IMR-90 (cell line): ENCODE results near the gene DYSF. TPM values are rescaled to one million over a fixed set of nuclear protein-coding genes. Genes with fewer than 3 reads are reported as not detected.

ENCODE experiments used
- ATAC-seq: fragments of 200-7000 bp; cut with Tn5 transposase; 2 replicates; pipeline ENCODE4 v1.9.1; 2020; ENCODE audit warnings: low read depth, mild to moderate bottlenecking, moderate library complexity
- BruUV-seq: library from RNA; stranded (reverse); fragments of 400-500 nt; replicated peaks from 2 replicates; lab custom pipeline; 2021; lab: Mats Ljungman, UMichigan
- CTCF ChIA-PET: fragments of 300-600 bp; formaldehyde crosslinking; extraction: SDS; loops from one replicate; lab custom pipeline; 2021; ENCODE audit warnings: antibody characterized with exemption; lab: Yijun Ruan, JAX
- POLR2A ChIA-PET: fragments of 300-600 bp; sonication (Branson Sonifier 250); formaldehyde crosslinking; loops from one replicate; lab custom pipeline; 2022; ENCODE audit warnings: antibody characterized with exemption; ENCODE audit not compliant: unreplicated experiment; lab: Charles Lee
- DNase-seq: peaks from one replicate; pipeline ENCODE4 v3.0.0; 2013
- H2AFZ ChIP-seq: replicated peaks from 2 replicates; pipeline ENCODE3; 2013; ENCODE audit warnings: low read length, mild to moderate bottlenecking; ENCODE audit not compliant: poor library complexity
- H2AK5ac ChIP-seq: 2 replicates; pipeline ENCODE4 v1.6.1; 2013; ENCODE audit warnings: low read depth, low read length, inconsistent platforms
- H2AK9ac ChIP-seq: replicated peaks from 2 replicates; pipeline ENCODE3; 2013; ENCODE audit warnings: mild to moderate bottlenecking, low read depth, low read length, moderate library complexity; ENCODE audit not compliant: poor library complexity
- H2BK120ac ChIP-seq: 2 replicates; pipeline ENCODE4 v1.6.1; 2013; ENCODE audit warnings: low read depth, low read length, inconsistent platforms
- H2BK15ac ChIP-seq: 3 replicates; pipeline ENCODE4 v1.6.1; 2013; ENCODE audit warnings: low read depth, low read length, inconsistent platforms
- H2BK20ac ChIP-seq: 2 replicates; pipeline ENCODE4 v1.6.1; 2013; ENCODE audit warnings: low read depth, mild to moderate bottlenecking, inconsistent platforms, low read length, moderate library complexity
- H2BK5ac ChIP-seq: 2 replicates; pipeline ENCODE4 v1.6.1; 2013; ENCODE audit warnings: mild to moderate bottlenecking, low read depth, low read length, inconsistent platforms; ENCODE audit not compliant: poor library complexity, severe bottlenecking
- H3K14ac ChIP-seq: replicated peaks from 2 replicates; pipeline ENCODE4 v1.6.1; 2013; ENCODE audit warnings: low read depth, low read length, inconsistent platforms
- H3K18ac ChIP-seq: 2 replicates; pipeline ENCODE4 v1.6.1; 2013; ENCODE audit warnings: low read depth, low read length, control low read depth
- H3K23ac ChIP-seq: 2 replicates; pipeline ENCODE4 v1.6.1; 2013; ENCODE audit warnings: low read depth, low read length, inconsistent platforms
- H3K27ac ChIP-seq: 2 replicates; pipeline ENCODE4 v1.5.1; 2013; ENCODE audit warnings: mild to moderate bottlenecking, control low read depth, low read length; ENCODE audit not compliant: insufficient read depth
- H3K27me3 ChIP-seq: 2 replicates; pipeline ENCODE4 v1.6.1; 2013; ENCODE audit warnings: low read length; ENCODE audit not compliant: control insufficient read depth, insufficient read depth
- H3K36me3 ChIP-seq: 2 replicates; pipeline ENCODE4 v1.6.1; 2013; ENCODE audit warnings: low read length, mixed read lengths; ENCODE audit not compliant: control insufficient read depth, insufficient read depth
- H3K4ac ChIP-seq: 2 replicates; pipeline ENCODE4 v1.6.1; 2013; ENCODE audit warnings: low read depth, low read length, inconsistent platforms
- H3K4me1 ChIP-seq: 2 replicates; pipeline ENCODE4 v1.6.1; 2013; ENCODE audit warnings: low read length, mixed read lengths; ENCODE audit not compliant: control insufficient read depth, insufficient read depth
- H3K4me2 ChIP-seq: 2 replicates; pipeline ENCODE4 v1.6.1; 2013; ENCODE audit warnings: low read depth, mild to moderate bottlenecking, control low read depth, low read length, moderate library complexity
- H3K4me3 ChIP-seq: 2 replicates; pipeline ENCODE4 v1.5.1; 2013; ENCODE audit warnings: low read depth, mild to moderate bottlenecking, control low read depth, low read length, moderate library complexity; ENCODE audit not compliant: insufficient read depth
- H3K56ac ChIP-seq: 2 replicates; pipeline ENCODE4 v1.6.1; 2013; ENCODE audit warnings: low read length, inconsistent platforms; ENCODE audit not compliant: insufficient read depth; ENCODE audit errors: extremely low read depth
- H3K79me1 ChIP-seq, 2 experiments: 2 replicates each; pipeline ENCODE4 v1.6.1; 2013; ENCODE audit warnings: low read length in 2 of 2, inconsistent platforms in 1 of 2, low read depth in 1 of 2
- H3K9ac ChIP-seq: 2 replicates; pipeline ENCODE4 v1.6.1; 2013; ENCODE audit warnings: low read depth, low read length, control low read depth
- H3K9me1 ChIP-seq: 2 replicates; pipeline ENCODE4 v1.6.1; 2013; ENCODE audit warnings: low read length, inconsistent platforms; ENCODE audit not compliant: insufficient read depth
- H3K9me3 ChIP-seq: 2 replicates; pipeline ENCODE4 v1.6.1; 2013; ENCODE audit warnings: low read length; ENCODE audit not compliant: control insufficient read depth, insufficient read depth
- H4K20me1 ChIP-seq: 2 replicates; pipeline ENCODE4 v1.6.1; 2013; ENCODE audit warnings: low read length, inconsistent platforms; ENCODE audit not compliant: insufficient read depth
- H4K5ac ChIP-seq: 2 replicates; pipeline ENCODE4 v1.6.1; 2013; ENCODE audit warnings: mild to moderate bottlenecking, low read depth, low read length, control low read depth
- H4K8ac ChIP-seq, 2 experiments: 2 replicates each; pipeline ENCODE4 v1.6.1; 2013; ENCODE audit warnings: low read depth in 2 of 2, low read length in 2 of 2, control low read depth in 1 of 2, inconsistent platforms in 1 of 2
- H4K91ac ChIP-seq: 2 replicates; pipeline ENCODE4 v1.6.1; 2013; ENCODE audit warnings: low read depth, low read length, inconsistent platforms; ENCODE audit not compliant: insufficient read depth
- BHLHE40 ChIP-seq: fragments of 150-350 bp; IDR thresholded peaks from 2 replicates; pipeline ENCODE4 v1.6.1; 2016; ENCODE audit warnings: mild to moderate bottlenecking, low read depth, low read length
- CEBPB ChIP-seq: IDR thresholded peaks from 2 replicates; pipeline ENCODE4 v1.6.1; 2012; ENCODE audit warnings: low read depth, low read length, improper control_type of control experiment
- CHD1 ChIP-seq: IDR thresholded peaks from 2 replicates; pipeline ENCODE4 v1.6.1; 2012; ENCODE audit warnings: low read depth, low read length, improper control_type of control experiment
- CTCF ChIP-seq: conservative IDR thresholded peaks from 2 replicates; pipeline ENCODE4 v1.5.1; 2012; ENCODE audit warnings: mild to moderate bottlenecking, low read depth, low read length, improper control_type of control experiment
- ELK1 ChIP-seq: fragments of 150-350 bp; IDR thresholded peaks from 2 replicates; pipeline ENCODE4 v1.6.1; 2016; ENCODE audit warnings: low read depth, mild to moderate bottlenecking, low read length, moderate library complexity, borderline replicate concordance
- FOS ChIP-seq: fragments of 150-350 bp; IDR thresholded peaks from 2 replicates; pipeline ENCODE4 v1.6.1; 2016; ENCODE audit warnings: low read depth, low read length
- MAFK ChIP-seq: IDR thresholded peaks from 2 replicates; pipeline ENCODE4 v1.6.1; 2012; ENCODE audit warnings: low read depth, low read length, improper control_type of control experiment
- MAZ ChIP-seq: IDR thresholded peaks from 2 replicates; pipeline ENCODE4 v1.6.1; 2012; ENCODE audit warnings: low read depth, mild to moderate bottlenecking, low read length, improper control_type of control experiment, moderate library complexity, borderline replicate concordance
- MXI1 ChIP-seq: IDR thresholded peaks from 2 replicates; pipeline ENCODE4 v1.6.1; 2012; ENCODE audit warnings: low read depth, mild to moderate bottlenecking, low read length, moderate library complexity, borderline replicate concordance
- NFE2L2 ChIP-seq: fragments of 150-350 bp; IDR thresholded peaks from 2 replicates; pipeline ENCODE4 v1.6.1; 2016; ENCODE audit warnings: low read depth, mild to moderate bottlenecking, low read length
- POLR2A ChIP-seq: IDR thresholded peaks from 2 replicates; pipeline ENCODE4 v1.6.1; 2012; ENCODE audit warnings: mild to moderate bottlenecking, low read depth, low read length
- RAD21 ChIP-seq: IDR thresholded peaks from 2 replicates; pipeline ENCODE4 v1.6.1; 2012; ENCODE audit warnings: low read length, improper control_type of control experiment
- RCOR1 ChIP-seq: IDR thresholded peaks from 2 replicates; pipeline ENCODE4 v1.6.1; 2012; ENCODE audit warnings: mild to moderate bottlenecking, low read length, improper control_type of control experiment; ENCODE audit not compliant: insufficient replicate concordance
- RFX5 ChIP-seq: IDR thresholded peaks from 2 replicates; pipeline ENCODE4 v1.8.0; 2012; ENCODE audit warnings: low read depth, mild to moderate bottlenecking, low read length, moderate library complexity
- SMC3 ChIP-seq: fragments of 150-350 bp; IDR thresholded peaks from 2 replicates; pipeline ENCODE4 v1.6.1; 2016; ENCODE audit warnings: low read depth, mild to moderate bottlenecking, antibody characterized with exemption, low read length, moderate library complexity
- WGBS, 2 experiments: methylation state at CpG; one replicate each; pipeline versions ENCODE4 v1.1.5 to v1.1.7; 2013; ENCODE audit warnings: missing lambda C conversion rate in 2 of 2; ENCODE audit not compliant: insufficient read length in 1 of 2; ENCODE audit errors: extremely low coverage in 2 of 2; 5-methylcytosine and 5-hydroxymethylcytosine counted together
- dilution Hi-C: fragments of 300-500 bp; cut with HindIII; formaldehyde crosslinking; loops from one replicate; pipeline ENCODE4 v1.14.3; 2018; ENCODE audit warnings: low sequenced_read_pairs; ENCODE audit not compliant: unreplicated experiment
- in situ Hi-C: fragments of 300-500 bp; cut with MboI; formaldehyde crosslinking; loops from 3 replicates; pipeline ENCODE4 v1.14.3; 2019; ENCODE audit warnings: low sequenced_read_pairs, inconsistent platforms, mixed read lengths
- intact Hi-C: fragments of 100-400 bp; cut with micrococcal nuclease; formaldehyde crosslinking; loops from 2 replicates; pipeline ENCODE4 v1.10.0; 2022
- polyA plus RNA-seq, 3 experiments: library from polyadenylated mRNA; depleted of rRNA; stranded (reverse); fragments of >200 nt; gene quantifications; 2 replicates each; pipeline ENCODE4 v1.2.3, GENCODE V29; 2012; ENCODE audit warnings: low replicate concordance in 1 of 3
- total RNA-seq: library from RNA; depleted of rRNA; stranded (reverse); fragments of >200 nt; gene quantifications from 2 replicates; pipeline ENCODE4 v1.2.3, GENCODE V29; 2012
- TF ChIP-seq, protein P1 (sequence below): fragments of 150-350 bp; IDR thresholded peaks from 2 replicates; pipeline ENCODE4 v1.6.1; 2017; ENCODE audit warnings: mild to moderate bottlenecking, antibody characterized with exemption, low read length, low read depth

Gene DYSF
- total and polyA plus RNA-seq, 2 of the 4 experiments (the other 2 are of a cell fraction) = 0.09 to 0.18 TPM

- Histone ChIP-seq H3K4me1 (no peaks in the 10 kb centered on the region), H3K4me3 (no peak overlapping the region), H3K27ac (no peak overlapping the region), H4K5ac (no peak overlapping the region), H4K20me1 (no peaks in the 10 kb centered on the region), H2AK9ac (peak overlapping the region; percentile 55), H2BK120ac (no peak overlapping the region), H2AFZ (peak overlapping the region; percentile 33), H2BK20ac (no peak overlapping the region), H3K36me3 (no peaks in the 10 kb centered on the region), H3K9me3 (no peaks in the 10 kb centered on the region), H3K4ac (no peak overlapping the region), H3K18ac (no peak overlapping the region), H3K56ac (no peak overlapping the region), H3K9ac (no peak overlapping the region), H2BK5ac (no peak overlapping the region), H2AK5ac (no peak overlapping the region), H2BK15ac (no peak overlapping the region), H4K91ac (no peak overlapping the region), H3K79me1 (no peaks in the 10 kb centered on the region), H3K27me3 (peaks cover 15% of the 10 kb centered on the region), H3K23ac (no peak overlapping the region), H3K4me2 (no peak overlapping the region), H3K14ac (no peak overlapping the region), H3K9me1 (no peaks in the 10 kb centered on the region), H4K8ac (no peak overlapping the region)
- ChIA-PET POLR2A (no interaction called here), CTCF (no interaction called here)
- intact Hi-C loops = no loop called here
- ATAC-seq (no peak), DNase-seq (no peak)
- TF ChIP-seq, protein P1, sequence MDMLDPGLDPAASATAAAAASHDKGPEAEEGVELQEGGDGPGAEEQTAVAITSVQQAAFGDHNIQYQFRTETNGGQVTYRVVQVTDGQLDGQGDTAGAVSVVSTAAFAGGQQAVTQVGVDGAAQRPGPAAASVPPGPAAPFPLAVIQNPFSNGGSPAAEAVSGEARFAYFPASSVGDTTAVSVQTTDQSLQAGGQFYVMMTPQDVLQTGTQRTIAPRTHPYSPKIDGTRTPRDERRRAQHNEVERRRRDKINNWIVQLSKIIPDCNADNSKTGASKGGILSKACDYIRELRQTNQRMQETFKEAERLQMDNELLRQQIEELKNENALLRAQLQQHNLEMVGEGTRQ = no peak
- no peak for TF ChIP-seq MAZ
- no peak for TF ChIP-seq POLR2A
- no peak for TF ChIP-seq BHLHE40
- no peak for TF ChIP-seq NFE2L2
- no peak for TF ChIP-seq RCOR1
- no peak for TF ChIP-seq FOS
- TF ChIP-seq RFX5 = no peak
- TF ChIP-seq ELK1 = no peak
- no peak for TF ChIP-seq MAFK
- no peak for TF ChIP-seq SMC3
- TF ChIP-seq MXI1 = no peak
- no peak for TF ChIP-seq CHD1
- no peak for TF ChIP-seq CEBPB
- no peak for TF ChIP-seq RAD21
- no peak for TF ChIP-seq CTCF
- 50% methylated on average over 4 of the region's 12 CpGs; no CpG with 5 or more reads in 1 of the 2 experiments for WGBS, 2 experiments
- dilution Hi-C loops = no loop called here
- no TSS peak for BruUV-seq
- in situ Hi-C loops = loop anchor here (25.0 kb wide), 3 partner anchors 1049 to 1349 kb away; partner anchors contain the start of gene SPR
Observed at GRCh38 chr2:71538656-71539265, 85.4 kb downstream of the DYSF start.
